ENCODE results near the gene CYTIP. TPM values are rescaled to one million over a fixed set of nuclear protein-coding genes. Genes with fewer than 3 reads are reported as not detected.

The CYTIP gene
- total and polyA plus RNA-seq, 9 of the 15 experiments (the other 6 are each of a cell fraction or from before 2014, with no cell fraction given): 0.03 to 0.35 (median 0.26) TPM; not detected in 1

DNA sequence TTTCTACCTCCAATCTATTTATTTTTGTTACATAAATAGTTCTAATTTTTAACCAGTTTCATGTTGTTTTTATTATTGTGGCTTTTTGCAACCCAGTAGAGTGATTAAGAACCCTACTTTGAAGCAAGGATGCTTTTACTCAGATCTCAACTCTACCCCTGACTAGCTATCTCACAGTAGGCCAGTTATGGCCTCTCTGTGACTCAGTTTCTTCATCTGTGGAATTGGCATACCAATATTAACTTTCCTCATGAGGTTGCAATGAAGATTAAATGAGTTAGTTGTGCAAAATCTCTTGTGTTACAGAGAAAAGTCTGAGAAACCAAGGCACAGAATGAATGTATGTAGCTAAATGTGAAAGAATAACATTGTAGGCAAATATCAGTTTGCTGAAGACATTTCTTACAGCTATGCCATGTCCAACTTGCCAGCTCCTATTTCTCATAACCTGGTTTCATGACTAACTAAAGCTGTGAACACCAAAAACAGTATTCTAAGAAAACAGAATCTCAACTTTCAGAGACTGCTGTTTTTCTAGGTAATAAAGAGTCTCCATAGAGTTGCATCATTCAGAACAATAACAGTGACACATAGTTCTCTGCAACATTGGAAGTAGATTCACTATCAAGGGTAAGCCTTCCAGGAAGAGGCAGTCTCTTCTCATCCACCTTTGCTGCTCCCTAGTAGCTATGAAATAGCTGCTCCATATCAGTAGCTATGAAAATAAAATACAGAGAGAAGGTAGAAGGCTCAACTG is 33.2 kb upstream of the CYTIP start (continued):
- TF ChIP-seq, protein P1, sequence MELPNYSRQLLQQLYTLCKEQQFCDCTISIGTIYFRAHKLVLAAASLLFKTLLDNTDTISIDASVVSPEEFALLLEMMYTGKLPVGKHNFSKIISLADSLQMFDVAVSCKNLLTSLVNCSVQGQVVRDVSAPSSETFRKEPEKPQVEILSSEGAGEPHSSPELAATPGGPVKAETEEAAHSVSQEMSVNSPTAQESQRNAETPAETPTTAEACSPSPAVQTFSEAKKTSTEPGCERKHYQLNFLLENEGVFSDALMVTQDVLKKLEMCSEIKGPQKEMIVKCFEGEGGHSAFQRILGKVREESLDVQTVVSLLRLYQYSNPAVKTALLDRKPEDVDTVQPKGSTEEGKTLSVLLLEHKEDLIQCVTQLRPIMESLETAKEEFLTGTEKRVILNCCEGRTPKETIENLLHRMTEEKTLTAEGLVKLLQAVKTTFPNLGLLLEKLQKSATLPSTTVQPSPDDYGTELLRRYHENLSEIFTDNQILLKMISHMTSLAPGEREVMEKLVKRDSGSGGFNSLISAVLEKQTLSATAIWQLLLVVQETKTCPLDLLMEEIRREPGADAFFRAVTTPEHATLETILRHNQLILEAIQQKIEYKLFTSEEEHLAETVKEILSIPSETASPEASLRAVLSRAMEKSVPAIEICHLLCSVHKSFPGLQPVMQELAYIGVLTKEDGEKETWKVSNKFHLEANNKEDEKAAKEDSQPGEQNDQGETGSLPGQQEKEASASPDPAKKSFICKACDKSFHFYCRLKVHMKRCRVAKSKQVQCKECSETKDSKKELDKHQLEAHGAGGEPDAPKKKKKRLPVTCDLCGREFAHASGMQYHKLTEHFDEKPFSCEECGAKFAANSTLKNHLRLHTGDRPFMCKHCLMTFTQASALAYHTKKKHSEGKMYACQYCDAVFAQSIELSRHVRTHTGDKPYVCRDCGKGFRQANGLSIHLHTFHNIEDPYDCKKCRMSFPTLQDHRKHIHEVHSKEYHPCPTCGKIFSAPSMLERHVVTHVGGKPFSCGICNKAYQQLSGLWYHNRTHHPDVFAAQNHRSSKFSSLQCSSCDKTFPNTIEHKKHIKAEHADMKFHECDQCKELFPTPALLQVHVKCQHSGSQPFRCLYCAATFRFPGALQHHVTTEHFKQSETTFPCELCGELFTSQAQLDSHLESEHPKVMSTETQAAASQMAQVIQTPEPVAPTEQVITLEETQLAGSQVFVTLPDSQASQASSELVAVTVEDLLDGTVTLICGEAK (IDR thresholded peaks at IDR 0.05): no peak
- TF ChIP-seq, protein P1 (CRISPR knock-in tag; IDR thresholded peaks at IDR 0.05): no peak
- TF ChIP-seq BRD4 (IDR thresholded peaks at IDR 0.05) (no peak), ELF2 (CRISPR knock-in tag; IDR thresholded peaks at IDR 0.05) (no peak), ZNF311 (CRISPR knock-in tag; IDR thresholded peaks at IDR 0.05) (no peak)
- TF ChIP-seq, protein P2, sequence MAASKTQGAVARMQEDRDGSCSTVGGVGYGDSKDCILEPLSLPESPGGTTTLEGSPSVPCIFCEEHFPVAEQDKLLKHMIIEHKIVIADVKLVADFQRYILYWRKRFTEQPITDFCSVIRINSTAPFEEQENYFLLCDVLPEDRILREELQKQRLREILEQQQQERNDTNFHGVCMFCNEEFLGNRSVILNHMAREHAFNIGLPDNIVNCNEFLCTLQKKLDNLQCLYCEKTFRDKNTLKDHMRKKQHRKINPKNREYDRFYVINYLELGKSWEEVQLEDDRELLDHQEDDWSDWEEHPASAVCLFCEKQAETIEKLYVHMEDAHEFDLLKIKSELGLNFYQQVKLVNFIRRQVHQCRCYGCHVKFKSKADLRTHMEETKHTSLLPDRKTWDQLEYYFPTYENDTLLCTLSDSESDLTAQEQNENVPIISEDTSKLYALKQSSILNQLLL (CRISPR knock-in tag; IDR thresholded peaks at IDR 0.05; ENCODE audit: borderline replicate concordance): no peak
